Right lobe of liver (tissue), 4 donors: Measurements from ENCODE around the gene NKAIN4.

Experiments used
- CTCF ChIP-seq, 4 donors: fragments of 200-600 bp in 3 of 4; fragments of 450-650 bp in 1 of 4; IDR thresholded peaks; one replicate each; pipeline versions ENCODE4 v1.5.1 to v1.8.0; 2016 to 2022; ENCODE audit warnings: antibody characterized with exemption in 4 of 4, mild to moderate bottlenecking in 2 of 4
- POLR2A ChIP-seq: fragments of 450-650 bp; IDR thresholded peaks from one replicate; pipeline ENCODE4 v1.6.1; 2017; ENCODE audit warnings: antibody characterized with exemption, mild to moderate bottlenecking
- donor health status: DM: no; HTN: no; CAD: no.
- donor health status: DM: no; HTN: no; CAD: no.
- donor health status: DM: no; HTN: yes; CAD: no.

GRCh38 chr20:63303095-63303666 lies 48.9 kb upstream of the NKAIN4 start:
- TF ChIP-seq CTCF (IDR thresholded peaks at IDR 0.05) (no peak), POLR2A (no peak)
